IPS-11a (cell line): Measurements from ENCODE around the gene PYURF.

Experiments
- H3K4me3 ChIP-seq: one replicate; pipeline ENCODE4 v1.5.1; 2013; ENCODE audit warnings: low read depth, low read length, control low read depth

PYURF gene

DNA sequence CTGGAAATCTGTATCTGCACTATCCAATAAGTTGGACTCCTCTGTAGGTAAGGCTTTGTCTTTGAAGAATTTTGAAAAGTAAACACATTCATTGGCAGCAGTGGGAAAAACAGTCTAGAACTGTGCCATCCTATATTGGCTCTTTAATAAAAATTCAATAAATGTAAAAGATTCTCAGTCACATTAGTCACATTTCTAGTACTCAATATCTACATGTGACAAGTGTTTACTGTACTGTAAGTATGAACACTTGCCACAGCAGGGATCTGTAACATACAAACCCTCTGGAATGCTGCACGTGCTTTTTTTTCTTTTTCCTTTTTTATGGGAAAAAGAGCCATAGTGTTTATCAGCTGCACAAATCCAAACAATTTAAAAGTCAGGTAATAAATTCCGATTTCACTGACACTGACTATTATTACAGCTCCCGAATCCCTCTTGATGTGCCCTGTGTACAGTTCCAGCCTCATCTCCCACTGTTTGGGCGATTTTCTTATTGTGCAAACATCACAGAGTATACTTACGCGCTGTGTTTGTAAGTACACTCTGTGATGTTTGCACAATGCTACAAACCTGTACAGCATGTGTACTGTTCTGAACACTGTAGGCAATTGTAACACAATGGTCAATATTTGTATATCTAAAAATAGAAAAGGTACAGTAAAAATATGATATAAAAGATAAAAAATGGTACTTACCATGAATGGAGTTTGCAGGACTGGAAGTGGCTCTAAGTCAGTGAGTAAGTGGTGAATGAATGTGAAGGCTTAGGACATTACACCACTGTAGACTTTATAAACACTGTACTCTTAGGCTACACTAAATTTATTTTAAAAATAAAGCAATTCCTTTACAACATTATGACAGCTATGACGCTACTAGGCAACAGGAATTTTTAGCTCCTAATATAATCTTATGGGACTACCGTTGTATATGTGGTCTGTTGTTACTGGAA, 8.7 kb downstream of the PYURF start:
- no peak overlapping the region for H3K4me3 ChIP-seq

DNA sequence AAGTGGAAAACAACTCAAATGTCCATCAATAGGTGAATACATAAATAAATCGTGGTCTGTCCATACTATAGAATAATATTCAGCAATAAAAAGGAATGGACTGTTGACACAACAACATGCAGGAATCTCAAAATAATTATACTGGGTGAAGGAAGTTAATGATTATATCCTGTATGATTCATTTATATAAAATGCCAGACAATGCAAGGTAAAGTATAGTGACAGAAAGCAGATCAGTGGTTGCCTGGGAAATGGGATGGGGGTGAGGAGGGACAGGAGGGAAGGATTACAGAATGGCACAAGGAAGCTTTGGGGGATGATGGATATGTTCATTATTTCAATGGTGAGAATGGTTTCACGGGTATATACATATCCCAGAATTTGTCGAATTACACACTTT, 12.3 kb downstream of the PYURF start:
- H3K4me3 ChIP-seq, result no peak overlapping the region

DNA sequence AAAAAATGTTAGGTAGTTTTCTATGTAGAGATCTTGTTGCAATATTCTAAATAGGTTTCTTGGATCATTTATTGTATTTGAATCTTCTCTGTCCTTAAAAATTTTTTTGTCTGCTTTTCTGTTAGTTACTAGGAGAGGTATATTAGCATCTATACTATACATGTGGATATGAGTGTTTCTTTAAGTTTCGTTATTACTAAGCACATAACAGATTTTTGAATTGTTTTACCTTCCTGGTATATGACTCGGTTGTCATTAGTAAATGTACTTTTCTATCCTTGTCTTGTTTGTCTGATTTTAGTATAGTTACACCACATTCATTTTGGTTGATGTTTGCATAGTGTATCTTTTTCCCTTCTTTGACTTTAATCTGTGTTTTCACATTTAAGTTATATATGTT, 20.2 kb downstream of the PYURF start:
- H3K4me3 ChIP-seq, result no peak overlapping the region

DNA sequence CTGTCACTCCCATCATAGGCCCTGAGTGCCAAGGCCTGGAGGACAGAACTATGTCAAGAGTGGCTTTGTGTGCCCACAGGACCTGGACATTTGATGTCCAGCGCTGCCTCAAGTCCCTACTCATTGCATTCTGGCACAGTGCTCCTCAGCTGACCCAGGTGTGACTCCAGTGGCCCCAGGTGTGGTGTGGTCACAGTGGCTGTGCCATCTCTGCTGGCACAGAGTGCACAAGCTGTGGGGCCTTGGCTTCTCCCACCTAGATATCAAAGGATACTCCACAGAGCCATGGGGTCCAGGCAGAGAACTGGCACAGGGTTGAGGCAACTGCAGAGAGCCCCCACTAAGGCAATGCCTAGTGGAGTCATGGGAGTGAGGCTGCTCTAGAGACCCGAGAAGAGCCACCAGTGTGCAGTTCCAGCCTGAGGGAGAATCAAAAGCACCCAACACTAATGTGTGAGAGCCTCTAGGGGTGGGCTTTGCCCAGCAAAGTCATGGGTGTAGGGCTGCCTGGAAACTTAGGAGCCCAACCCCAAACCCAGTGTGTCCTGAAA, 25.6 kb downstream of the PYURF start:
- H3K4me3 ChIP-seq, result no peak overlapping the region

DNA sequence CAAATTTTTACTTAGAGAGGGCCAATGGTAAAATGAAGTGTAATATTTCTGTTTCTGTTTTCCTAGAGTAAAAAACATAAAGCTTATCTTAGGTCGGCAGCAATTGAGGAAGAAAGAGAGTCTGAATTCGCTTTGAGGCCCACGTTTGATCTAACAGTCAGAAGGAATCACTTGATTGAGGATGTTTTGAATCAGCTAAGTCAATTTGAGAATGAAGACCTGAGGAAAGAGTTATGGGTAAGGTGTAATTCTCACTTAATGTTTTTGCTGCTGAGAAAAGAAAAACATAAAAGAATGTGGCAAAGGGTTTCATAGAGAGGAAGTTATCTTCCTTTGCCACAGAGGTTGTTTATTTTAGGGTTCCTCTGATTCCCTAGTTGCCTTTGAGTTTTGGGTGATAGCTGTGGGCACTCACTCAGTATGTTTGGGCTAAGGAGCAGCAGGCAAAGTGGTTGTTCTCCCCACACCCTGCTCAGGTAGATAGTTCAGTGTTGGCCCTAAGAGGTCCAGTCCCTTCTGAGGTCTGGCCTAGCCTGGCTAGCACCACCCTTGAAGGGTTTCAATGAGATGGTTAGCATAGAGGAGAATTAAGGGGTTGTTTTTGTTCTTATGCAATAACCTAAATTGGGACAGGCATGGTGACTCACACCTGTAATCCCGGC, 34.3 kb downstream of the PYURF start:
- no peak overlapping the region for H3K4me3 ChIP-seq

DNA sequence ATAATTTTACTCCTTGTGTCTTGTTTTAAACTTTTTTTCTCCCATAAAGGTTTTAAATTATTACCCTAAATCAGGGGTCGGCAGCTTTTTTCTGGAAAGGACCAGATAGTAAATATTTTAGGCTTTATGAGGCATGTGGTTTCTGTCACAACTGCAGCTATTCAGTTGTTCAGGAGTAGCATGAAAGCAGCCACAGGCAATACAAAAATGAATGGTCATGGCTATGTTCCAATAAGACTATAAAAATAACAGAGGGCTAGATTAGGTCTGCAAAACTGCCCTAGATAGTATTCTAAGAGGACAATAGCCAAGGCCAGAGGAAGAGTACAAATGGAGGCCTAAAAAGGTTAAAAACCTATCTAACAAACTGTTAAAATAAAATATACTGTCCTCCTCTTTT, 42.0 kb downstream of the PYURF start:
- H3K4me3 ChIP-seq, result no peak overlapping the region

DNA sequence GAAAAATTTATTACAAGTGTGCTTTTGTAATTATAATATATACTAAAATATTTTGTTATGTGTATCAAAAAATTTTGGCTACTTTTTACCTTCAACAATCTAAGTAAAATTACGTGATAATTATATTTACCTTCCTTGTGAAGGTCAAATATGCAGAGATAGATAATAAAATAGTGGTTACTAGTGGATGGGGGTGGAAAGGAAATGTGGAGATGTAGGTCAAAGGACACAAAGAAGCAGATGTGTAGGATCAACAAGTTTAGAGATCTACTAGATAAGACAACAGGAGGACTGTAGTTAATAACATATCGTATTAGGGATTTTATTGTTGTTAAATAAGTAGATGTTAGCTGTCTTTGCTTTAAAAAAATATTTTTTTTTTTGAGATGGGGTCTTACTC, 45.3 kb downstream of the PYURF start:
- no peak overlapping the region for H3K4me3 ChIP-seq

DNA sequence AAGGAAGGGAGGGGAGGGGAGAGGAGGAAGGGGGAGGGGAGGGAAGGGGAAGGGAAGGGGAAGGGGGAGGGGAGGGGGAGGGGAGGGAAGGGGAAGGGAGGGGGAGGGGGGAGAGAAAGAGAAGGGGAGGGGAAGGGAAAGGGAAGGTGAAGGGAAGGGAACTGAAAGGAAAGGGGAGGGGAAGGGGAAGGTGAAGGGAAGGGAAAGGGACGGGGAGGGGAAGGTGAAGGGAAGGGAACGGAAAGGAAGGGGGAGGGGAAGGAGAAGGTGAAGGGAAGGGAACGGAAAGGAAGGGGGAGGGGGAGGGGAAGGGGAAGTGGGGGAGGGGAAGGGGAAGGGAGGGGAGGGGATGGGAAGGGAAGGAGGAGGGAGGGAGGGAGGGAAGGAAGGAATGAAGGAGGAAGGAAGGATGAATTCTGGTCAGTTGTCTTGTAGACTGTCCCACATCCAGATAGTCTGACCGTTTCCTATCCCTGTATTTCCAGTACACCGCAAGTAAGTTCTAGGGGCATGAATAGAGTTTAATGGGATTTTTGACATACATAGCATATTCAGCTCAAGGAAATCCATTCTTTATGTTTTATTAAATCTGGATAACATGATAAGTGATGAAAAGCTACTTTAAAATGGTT, 46.2 kb downstream of the PYURF start:
- H3K4me3 ChIP-seq, result no peak overlapping the region
